ENCODE results near the gene RNASEH1. TPM values are rescaled to one million over a fixed set of nuclear protein-coding genes. Genes with fewer than 3 reads are reported as not detected.

The RNASEH1 gene
- total and polyA plus RNA-seq, 2 of the 8 experiments (the other 6 are each of a cell fraction or from before 2014, with no cell fraction given) = 11.7 to 42.7 TPM

DNA sequence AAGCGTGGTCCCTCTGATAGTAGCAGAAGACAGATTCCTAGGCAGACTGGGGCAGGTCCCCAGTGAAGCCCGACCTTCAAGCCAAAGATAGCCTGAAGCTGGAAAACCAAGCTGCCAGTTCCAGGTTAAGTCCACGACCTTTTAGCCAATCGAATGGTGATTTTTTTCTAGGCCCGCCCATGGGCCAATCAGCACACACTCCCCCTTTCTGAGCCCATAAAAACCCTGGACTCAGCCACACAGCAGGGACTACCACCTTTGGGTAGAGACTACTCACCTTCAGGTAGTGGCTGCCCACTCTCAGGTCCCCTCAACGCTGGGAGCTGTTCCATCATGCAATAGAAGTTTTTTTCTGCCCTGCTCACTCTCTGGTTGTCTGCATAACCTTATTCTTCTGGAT, 24.3 kb downstream of the RNASEH1 start:
- H3K4me2 ChIP-seq (ENCODE audit: insufficient read depth in 1 of 2, low read depth in 2 of 2, low read length in 2 of 2) = no peak overlapping the region; a peak in 1 of 4 replicates
- H2AK5ac ChIP-seq (ENCODE audit: low read depth, low read length) = no peak overlapping the region
- H4K5ac ChIP-seq (ENCODE audit: insufficient read length, low read depth, low read length) = no peak overlapping the region
- H2AFZ ChIP-seq (ENCODE audit: low read length) = peak overlapping the region; percentile 82; the same call in 1 of the 2 replicates
- H3K9me3 ChIP-seq (ENCODE audit: insufficient read depth in 2 of 2, low read depth in 1 of 2, low read length in 1 of 2) = no peaks in the 10 kb centered on the region; a peak in 1 of 4 replicates
- ChIA-PET POLR2A (ENCODE audit: partially characterized antibody) (interaction anchor here (1.0 to 2.3 kb wide), 6 partner anchors 12 to 118 kb away, joined by 3 to 10 read pairs (median 4); partner anchors contain the start of genes ADI1 and RNASEH1), CTCF (ENCODE audit: partially characterized antibody) (interaction anchor here (0.7 to 1.3 kb wide), 5 partner anchors 9 to 117 kb away, joined by 3 to 5 read pairs (median 3); no protein-coding TSS in a partner anchor)
- H3K27me3 ChIP-seq (replicated peaks in 1 of 4; ENCODE audit: control insufficient read depth in 3 of 4, extremely low read depth in 1 of 4, insufficient read depth in 3 of 4, low read length in 3 of 4) = no peaks in the 10 kb centered on the region
- DNase-seq (ENCODE audit: low read depth in 1 of 2, low spot score in 2 of 2) = no peak
- H2BK20ac ChIP-seq (ENCODE audit: low read length) = no peak overlapping the region
- H2BK15ac ChIP-seq (ENCODE audit: low read length) = no peak overlapping the region
- H4K8ac ChIP-seq (ENCODE audit: extremely low read depth, insufficient read depth, low read length) = peak overlapping the region; percentile 86; the same call in 1 of the 2 replicates
- no peak overlapping the region for H3K9ac ChIP-seq (replicated peaks in 1 of 4; ENCODE audit: extremely low read depth in 1 of 4, low read depth in 3 of 4, low read length in 3 of 4)
- peaks cover 0 to 2% (median 0%) of the 10 kb centered on the region in 4 experiments; a peak in 1 of 7 replicates for H3K4me1 ChIP-seq (replicated peaks in 1 of 4; ENCODE audit: control insufficient read depth in 3 of 4, insufficient read depth in 4 of 4, low read length in 3 of 4)
- 84% methylated on average over 6 of the region's 6 CpGs; no CpG with 5 or more reads in 1 of the 2 experiments for WGBS, 2 experiments (ENCODE audit: extremely low coverage in 1 of 2, insufficient coverage in 1 of 2, insufficient read length in 1 of 2, insufficient replicate concordance in 2 of 2, low coverage in 1 of 2, low lambda C conversion rate in 2 of 2, missing lambda C conversion rate in 1 of 2)
- H3K18ac ChIP-seq (ENCODE audit: extremely low read depth, low read length) = no peak overlapping the region
- no peak overlapping the region for H2BK12ac ChIP-seq (ENCODE audit: low read depth, low read length)
- no peaks in the 10 kb centered on the region for H3K79me2 ChIP-seq (ENCODE audit: control insufficient read depth in 1 of 2, insufficient read depth in 2 of 2, low read length in 2 of 2)
- no peak overlapping the region for H3K23ac ChIP-seq (ENCODE audit: insufficient read length)
- no peaks in the 10 kb centered on the region for H3K79me1 ChIP-seq (ENCODE audit: low read depth, low read length)
- H3K4me3 ChIP-seq (ENCODE audit: extremely low read depth in 1 of 4, insufficient read depth in 2 of 4, low read depth in 3 of 4, low read length in 4 of 4) = no peak overlapping the region
- TF ChIP-seq CBX8 (IDR thresholded peaks at IDR 0.05; ENCODE audit: borderline replicate concordance, low read depth, low read length) (no peak), TBP (IDR thresholded peaks at IDR 0.05; ENCODE audit: low read depth, low read length) (peak; percentile 50; the same call in 1 of the 2 replicates), CEBPB (IDR thresholded peaks at IDR 0.05; ENCODE audit: low read depth, low read length) (no peak)
- H2BK5ac ChIP-seq (ENCODE audit: low read depth, low read length) = no peak overlapping the region
- H4K91ac ChIP-seq (replicated peaks; ENCODE audit: insufficient read length, low read length) = no peak overlapping the region
- no peak overlapping the region for H3K27ac ChIP-seq (ENCODE audit: low read depth, low read length)
- H3K36me3 ChIP-seq (ENCODE audit: control insufficient read depth in 2 of 4, insufficient read depth in 4 of 4, low read length in 3 of 4) = no peaks in the 10 kb centered on the region
- H4K20me1 ChIP-seq (replicated peaks in 1 of 2; ENCODE audit: control insufficient read depth in 1 of 2, insufficient read depth in 2 of 2, low read length in 2 of 2) = peaks cover 2% of the 10 kb centered on the region in 2 experiments
- peaks cover 2% of the 10 kb centered on the region; the same call in 1 of the 2 replicates for H3K23me2 ChIP-seq (ENCODE audit: low read depth, low read length)
- H3K56ac ChIP-seq (replicated peaks; ENCODE audit: insufficient read length, low read depth, low read length) = no peak overlapping the region
- no peak overlapping the region for H3K4ac ChIP-seq (replicated peaks; ENCODE audit: insufficient read length, low read depth, low read length)
- no peak for FAIRE-seq
- no peak overlapping the region for H2BK120ac ChIP-seq (replicated peaks; ENCODE audit: low read depth, low read length)
- H3K14ac ChIP-seq (ENCODE audit: insufficient read length) = no peak overlapping the region

All from H1 (cell line).